NCI-H1930 (cell line): ENCODE measurements around the gene CCDC57.

Source experiments
- DNase-seq, 2 experiments: peaks; one replicate each; lab custom pipeline; 2025; lab: John Stamatoyannopoulos, UW

CCDC57 gene

GRCh38 chr17:82247182-82247823, 34.7 kb upstream of the CCDC57 start:
- no peak for DNase-seq

DNA sequence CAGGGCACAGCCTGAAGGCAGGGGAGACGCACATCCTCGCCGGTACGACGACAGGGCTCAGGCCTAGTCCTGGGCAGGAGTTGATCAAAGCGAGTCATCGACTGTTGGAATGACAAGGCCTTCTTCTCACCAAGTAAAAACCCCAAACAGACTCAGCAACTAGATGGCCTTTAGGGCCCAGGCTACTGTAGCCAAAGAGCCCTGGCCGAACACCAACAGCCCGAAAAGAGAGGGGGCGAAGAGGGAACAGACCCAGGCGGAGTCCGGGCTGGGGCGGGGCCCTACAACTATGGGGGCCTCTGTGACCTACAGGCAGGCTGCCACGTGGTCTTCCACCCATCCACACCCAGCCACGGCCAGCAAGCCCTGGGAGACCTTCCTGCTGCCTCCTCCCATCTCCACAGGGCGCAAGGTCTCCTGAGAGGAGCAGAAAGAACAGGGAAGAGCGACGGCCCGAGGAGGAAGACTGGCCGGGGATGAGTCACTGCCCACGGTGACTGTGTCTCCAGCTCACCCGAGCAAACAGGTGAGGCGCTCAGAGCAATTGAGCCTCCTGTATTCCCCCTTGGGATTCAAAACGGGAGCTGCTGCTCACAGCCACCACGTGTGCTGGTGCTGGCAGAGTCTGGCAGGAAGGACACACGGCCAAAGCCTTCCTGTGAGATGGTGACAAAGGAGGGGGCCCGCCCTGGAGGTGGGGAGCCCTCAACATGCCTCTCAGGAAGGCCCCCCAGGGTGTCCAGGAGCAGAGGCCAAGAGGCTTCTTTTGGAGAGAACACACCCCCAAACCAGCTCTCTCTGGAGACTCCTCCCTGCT, 33.9 kb upstream of the CCDC57 start:
- no peak for DNase-seq

GRCh38 chr17:82246040-82246364, 33.4 kb upstream of the CCDC57 start:
- DNase-seq, result no peak

DNA sequence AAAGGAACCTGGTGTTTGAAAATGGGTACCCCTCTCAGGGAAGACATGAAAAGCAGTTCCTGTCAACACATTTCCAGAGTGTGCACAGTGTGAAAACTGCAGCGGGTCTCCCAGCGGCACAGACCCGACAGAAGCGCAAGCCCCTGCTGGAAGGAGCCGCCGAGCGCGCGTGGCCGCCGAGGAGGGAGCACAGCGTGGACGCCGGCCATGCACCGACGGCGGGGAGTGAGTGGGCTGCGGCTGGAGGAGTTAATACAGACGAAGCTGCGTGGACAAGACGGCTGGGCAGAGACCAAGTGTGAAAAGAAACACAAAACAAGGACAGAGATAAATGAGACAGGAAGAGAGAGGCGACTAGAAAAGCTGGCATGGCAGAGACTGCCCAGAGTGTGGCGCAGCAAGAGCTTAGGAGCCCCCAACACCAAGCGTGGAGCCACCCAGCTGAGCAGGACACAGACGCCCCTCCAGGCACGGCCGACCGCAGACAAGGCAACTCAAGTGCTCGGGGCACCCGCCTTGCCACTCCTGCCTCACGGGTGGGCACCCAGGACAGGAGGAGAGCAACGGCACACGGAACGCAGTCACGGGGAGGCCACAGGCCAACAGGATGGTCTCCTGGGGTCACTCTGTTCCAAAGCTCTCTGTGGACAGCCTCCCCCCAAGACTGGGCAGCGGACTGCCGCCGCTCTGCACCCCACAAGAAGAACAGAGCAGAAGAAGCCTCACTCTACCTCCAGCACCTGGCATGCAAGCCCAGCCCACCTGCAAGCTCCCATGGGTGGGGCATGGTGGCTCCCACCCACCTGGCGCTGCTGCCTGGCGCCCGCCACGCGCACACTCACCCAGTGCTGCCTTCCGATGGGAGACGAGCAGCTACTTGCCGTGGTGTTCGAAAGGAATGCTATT, 32.7 kb upstream of the CCDC57 start:
- no peak for DNase-seq

DNA sequence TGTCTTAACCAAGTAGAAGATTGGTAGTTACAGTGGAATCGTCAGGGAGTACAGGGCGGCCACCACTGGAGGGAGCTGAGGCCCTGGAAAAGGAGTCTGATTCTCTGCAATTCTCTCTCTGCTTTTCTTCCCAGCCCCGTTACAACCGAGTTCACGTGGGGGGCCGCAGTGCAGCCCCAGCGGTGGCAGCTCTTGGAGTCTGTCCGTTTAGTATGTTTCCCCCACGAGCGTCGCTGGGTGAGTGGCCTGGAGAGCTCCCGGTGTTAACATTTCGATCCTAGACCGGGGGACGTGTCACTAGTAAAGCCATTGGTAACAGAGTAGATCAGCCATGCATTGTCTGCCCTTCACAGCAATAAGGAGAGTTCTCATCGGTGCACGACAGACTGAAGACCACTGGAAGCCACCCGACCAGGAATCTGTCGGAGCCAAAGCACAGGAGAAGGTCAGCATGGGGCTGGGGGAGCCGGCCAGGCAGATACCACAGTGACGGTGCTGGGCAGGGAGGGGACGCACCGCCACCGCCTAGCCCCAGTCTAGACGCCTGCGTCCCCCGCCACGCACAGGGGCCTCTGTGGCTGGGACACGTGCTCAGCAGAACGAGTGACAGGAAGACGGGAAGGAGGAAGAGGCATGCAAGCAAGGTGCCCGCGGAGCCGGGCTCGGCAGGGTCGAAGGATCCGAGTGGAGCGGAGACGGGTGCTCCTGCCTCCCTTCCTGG, 31.9 kb upstream of the CCDC57 start:
- no peak for DNase-seq

GRCh38 chr17:82243648-82244412, 31.2 kb upstream of the CCDC57 start:
- no peak for DNase-seq

GRCh38 chr17:82242977-82243647, 30.5 kb upstream of the CCDC57 start:
- no peak for DNase-seq

DNA sequence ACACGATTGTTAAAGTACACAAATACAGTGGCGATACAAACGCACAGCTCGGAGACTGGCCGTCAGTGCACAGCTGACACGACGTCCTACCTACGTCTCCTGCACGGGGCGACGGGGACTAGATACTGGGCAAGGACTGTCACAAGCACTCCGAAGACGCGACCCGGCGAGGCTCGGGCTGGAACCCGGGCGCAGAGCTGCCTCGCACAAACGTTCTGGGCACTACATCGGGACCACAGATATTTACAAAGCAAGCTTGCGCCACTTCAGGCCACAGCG, 30.0 kb upstream of the CCDC57 start:
- no peak for DNase-seq

DNA sequence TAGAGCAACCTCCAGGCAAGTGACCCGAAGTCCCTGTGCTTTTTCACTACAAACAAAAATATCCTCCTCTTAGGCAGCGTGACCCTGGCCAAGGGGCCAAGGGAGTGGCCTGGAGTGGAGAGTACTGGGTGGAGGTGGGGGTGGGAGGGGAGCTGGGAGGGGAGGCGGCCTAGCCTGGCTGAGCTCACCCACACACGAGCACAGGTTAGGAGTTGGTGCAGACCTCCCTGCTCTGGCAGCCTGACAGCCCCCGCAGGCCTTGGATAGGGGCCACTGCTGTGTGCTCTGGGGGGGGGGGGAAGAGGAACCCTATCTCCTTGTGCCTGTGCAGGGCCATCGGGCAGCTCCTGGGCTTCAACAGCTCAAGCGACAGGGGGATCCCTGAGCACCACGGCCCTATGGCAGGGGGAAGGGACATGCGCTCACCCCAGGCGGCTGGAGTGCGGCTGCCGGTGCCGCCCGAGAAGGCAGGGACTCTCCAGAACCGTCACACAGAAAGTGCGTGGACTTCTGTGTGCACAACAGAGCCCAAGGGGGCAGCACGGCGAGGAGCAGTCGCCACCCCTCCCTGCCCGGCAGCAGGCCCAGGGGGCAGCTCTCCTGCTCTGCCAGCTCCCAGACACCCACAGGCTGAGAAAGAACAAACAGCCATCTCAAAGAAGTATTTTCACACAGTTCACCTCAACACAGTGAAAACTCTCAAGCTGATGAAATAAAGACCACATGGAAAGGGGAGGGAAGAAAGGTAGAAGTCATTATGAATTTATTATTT, 29.5 kb upstream of the CCDC57 start:
- DNase-seq, result no peak

DNA sequence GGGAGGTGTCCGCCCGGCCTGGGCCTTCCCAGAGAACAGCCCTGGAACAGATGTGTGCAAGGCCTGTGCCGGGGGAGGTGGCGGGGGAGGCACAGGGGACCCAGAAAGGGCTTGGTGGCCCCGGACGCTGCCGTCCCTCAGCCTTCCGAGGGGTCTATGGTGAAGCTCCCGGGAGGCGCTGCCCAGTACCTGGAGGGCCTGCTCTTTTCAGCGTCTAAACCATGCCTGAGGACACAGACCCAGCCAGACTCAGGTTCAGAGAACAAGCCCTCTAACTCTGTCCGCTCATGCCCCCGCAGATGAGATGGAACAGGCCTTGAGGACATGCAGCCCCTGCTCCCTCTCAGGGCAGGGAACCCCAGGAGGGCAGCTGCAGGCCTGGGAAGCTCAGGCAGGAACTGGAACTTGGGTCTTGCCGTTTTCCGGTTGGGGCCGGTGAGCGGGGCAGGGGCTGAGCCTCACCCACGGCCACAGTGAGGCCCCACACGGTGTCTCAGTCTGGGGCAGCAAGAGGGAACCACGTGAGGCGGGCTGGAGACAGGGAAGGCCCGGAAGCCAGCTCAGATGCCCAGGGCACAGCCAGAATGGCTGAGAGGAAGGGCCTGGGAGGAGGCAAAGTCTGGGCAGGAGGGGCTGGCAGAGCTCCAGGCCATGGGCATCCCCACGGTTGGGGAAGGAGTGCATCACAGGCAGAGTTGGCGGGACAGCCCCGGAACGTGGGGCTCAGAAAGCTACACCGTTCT, 28.7 kb upstream of the CCDC57 start:
- no peak for DNase-seq

DNA sequence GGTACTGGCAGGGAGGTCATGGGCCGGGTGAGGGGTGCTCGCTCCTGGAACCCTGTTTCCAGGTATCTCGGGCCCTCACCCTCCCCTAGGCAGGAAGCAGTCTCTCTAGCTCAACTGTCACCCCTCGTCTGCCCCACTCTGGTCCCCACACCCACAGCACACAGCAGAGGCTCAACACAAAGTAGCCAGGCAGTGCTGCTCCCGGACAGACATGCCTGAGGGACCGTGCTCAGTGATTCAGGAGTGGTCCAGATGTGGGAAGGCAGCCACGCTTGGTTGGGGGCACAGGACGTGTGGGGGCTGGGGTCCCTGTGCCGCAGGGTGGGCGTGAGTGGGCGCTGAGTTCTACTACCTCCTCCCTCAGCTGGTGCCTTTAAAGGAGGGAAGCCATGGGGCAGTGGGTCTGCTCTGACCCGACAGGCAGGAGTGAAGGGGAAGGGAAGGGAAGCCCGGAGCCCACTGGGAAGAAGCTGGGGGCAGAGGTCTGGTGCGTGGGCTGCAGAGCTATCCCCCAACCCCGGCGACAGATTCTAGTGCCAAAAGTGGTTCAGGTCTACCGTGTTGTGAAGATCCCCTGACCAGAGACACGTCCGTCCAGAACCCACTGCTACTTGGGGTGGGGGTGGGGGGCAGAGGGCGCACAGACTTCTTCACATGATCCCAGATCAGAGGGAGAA, 28.0 kb upstream of the CCDC57 start:
- no peak for DNase-seq

DNA sequence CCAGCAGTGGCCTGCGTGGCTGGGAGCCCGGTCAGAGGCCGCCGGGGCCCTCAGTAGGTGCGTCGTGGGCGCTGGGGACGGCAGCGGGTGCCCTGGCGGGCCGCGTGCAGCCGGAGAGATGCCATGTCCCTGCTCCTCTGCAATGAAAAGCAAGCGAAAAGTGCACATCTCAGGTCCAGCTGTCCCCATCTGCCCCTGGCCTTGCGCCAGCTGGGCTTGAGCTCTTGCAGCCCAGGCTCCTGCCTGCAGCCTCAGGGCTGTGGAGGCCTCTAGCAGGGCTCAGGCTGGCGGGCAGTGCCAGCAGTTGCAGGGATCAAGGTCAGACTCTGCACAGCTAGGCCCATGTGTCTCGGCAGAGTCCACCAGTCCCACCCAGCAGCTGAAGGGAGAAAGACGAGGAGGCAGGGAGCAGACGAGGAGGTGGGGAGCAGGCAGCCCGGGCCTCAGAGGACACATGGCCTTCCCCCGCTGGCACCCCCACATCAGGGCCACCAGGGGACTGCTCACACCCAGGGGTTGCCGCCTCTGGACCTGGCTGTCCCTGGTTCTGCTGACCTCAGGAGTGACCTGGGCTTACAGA, 27.4 kb upstream of the CCDC57 start:
- DNase-seq, result no peak

DNA sequence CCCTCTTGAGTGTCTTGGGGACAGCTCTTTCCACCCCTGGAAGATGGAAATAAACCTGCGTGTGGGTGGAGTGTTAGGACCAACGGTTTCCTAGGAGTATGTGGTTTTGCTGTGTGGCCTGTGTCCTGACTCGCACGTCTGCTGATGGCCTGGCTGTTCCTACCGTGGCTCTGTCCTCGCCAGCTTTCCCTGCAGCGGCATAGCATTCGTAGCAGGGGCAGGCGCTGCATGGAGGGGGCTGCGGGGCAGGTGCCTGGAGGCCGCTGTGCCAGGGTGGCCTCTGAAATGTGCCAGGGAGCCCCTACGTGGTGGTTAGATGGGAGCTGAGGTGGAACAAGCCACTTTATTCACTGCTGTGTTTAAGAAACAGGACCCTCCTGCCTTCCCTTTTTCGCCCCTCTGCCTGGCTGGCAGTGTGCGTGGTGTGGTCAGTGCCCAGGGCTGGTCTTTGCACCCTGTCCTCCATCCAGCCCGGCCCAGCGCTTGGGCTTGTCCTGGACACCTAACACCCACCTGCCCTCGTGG, 26.8 kb upstream of the CCDC57 start:
- DNase-seq, result no peak

GRCh38 chr17:82238472-82239201, 26.0 kb upstream of the CCDC57 start:
- no peak for DNase-seq

DNA sequence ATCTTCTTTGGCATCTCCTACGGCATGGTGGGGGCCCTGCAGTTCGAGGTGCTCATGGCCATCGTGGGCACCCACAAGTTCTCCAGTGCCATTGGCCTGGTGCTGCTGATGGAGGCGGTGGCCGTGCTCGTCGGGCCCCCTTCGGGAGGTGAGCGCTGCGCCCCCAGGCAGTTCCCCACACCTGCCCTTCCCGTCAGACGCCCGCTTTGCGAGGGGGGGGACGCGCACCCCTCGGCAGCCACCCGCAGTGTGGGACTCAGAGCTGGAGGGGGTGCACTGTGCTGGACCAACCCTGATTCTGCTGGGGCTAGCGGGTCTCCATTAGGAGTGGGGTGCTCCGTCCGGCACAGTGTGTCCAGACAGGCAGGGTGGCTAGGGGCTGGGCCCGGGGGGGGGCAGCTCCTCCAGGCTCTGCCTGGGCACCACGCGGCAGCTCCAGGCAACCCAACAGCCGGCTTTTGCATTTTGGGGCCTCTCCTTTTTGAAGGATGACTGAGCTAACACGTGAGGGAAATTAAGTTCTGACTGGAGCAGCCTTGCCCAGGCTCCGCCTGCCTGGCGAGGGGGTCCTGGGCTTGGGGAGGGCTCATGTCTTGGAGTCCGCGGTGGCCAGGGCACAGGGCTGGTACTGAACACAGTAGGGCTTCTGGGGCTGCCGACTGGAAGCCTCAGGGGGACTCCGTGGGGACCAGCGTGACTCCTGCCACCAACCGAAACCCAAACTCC, 25.3 kb upstream of the CCDC57 start:
- DNase-seq, result no peak

- DNase-seq, result no peak
Observed at GRCh38 chr17:82237083-82237745, 24.6 kb upstream of the CCDC57 start.
